ENCODE results near the gene BPIFB4.
"Not testable (repeated sequence)": the region's sequence is repeated elsewhere in the genome, so short reads cannot be mapped to it uniquely, and the experiment has no call there.

BPIFB4 gene
- total RNA-seq, result 0 to 0.07 (median 0) reads per million in 18 experiments

DNA sequence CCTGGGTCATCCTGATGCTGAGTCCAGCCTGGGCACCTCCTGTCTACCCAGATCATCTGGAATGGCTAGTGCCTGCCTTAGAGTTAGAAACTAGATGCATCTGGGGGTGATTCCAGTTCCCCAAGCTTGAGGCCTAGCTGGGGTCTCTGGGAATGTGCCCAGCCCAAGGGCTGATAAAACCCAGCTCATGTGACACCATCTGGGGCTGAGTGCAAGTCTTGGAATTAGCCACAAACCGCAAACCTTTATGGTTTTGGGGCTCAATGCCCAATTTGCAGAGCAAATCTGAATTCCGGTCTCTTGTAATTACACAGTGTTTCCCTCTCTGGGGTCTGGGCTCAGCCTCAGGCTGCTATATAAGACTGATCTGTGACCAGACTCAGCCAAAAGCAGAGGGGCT, at the start of gene BPIFB4:
Gene BPIFB4 (plus strand): TSS at position 385 of the 400 bp plus-strand sequence. CDS start 1,884 bp downstream, outside the sequence.
- no peak for DNase-seq

GRCh38 chr20:33030076-33030475, 49.4 kb upstream of the BPIFB4 start:
- DNase-seq, result no peak

- no peak for DNase-seq
Observed at GRCh38 chr20:33030569-33030968, 48.9 kb upstream of the BPIFB4 start.

DNA sequence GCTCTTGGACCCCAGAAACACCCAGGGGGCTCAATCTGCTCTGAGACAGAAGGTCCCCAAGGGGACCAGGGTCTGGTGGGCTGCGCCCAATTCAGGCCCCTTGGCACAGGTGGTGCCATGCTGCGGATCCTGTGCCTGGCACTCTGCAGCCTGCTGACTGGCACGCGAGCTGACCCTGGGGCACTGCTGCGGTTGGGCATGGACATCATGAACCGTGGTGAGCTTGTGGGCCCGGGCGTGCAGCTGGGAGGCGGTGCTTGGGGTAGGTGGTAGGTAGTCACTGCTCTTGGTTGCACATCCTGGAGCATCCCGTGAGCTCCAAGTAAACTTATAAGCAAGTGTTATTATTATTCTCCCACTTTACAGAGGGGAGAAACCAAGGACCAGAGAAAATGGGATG, 47.9 kb upstream of the BPIFB4 start, which contains the start of gene BPIFB6:
Gene BPIFB6 (plus strand): TSS at position 118 of the 400 bp plus-strand sequence. CDS start 0 bp downstream, at position 118.
- DNase-seq, result no peak

DNA sequence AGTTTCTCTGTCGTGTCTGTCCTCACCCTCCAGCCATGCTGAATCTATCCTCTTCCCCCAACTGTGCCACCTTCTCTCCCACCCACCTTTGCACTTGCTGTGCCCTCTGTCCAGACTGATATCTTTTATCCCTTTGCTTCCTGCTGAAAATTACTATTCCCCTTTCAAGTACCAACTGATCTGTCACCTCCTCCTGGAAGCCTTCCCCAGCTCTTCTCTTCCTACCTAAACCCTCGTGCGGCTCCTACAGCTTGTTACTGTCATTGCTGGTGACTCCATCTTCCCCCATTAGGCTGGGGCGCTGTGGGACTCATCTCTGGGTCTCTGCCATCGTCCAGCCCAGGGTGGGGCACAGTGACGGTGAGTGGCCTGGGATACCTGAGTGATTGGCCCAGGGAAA, 46.9 kb upstream of the BPIFB4 start:
- no peak for DNase-seq

DNA sequence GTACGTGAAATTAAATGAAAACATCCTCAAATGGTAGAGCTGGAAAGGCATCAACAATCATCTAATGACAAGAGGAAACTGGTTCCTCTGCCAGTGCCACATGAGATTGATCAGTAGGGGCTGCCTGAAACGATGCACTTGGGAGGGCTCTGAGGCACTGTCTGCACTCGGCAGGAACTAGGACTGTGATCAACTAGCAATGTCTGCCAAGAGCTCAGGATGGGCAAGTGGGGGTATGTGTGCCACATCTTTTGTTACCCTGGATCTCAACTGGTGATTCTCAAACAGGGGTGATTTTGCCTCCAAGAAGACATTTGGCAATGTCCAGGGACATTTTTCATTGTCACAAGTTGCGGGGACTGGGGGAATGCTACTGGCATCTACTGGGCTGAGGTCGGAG, 46.1 kb upstream of the BPIFB4 start:
- no peak for DNase-seq

- DNase-seq, result no peak
Observed at GRCh38 chr20:33034115-33034514, 45.3 kb upstream of the BPIFB4 start.

DNA sequence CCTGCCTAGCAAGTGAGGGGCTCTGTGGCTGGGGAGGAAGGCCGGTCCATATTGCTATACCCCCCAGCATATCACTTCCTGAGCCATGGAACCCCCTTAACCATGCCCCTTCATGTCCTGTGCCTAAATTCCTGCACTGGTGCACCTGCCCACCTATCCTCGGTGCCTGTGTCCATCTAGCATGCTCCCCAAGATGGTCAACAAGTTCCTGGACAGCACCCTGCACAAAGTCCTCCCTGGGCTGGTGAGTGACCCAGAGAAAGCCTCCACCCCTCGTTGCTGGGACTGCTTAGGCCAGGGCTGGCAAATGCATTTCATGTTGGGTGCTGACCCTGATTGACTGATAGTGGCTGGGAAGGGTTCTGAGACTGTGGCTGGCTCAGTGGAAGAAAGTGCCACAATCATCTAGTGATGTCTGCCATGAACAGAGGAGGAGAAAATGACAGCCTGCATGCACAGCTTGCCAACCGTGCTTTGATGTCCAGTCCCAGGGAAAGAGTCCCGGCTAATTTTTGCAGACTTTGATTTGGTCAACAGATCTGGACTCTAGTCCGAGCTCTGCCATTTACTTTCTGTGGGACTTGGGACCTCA, 44.4 kb upstream of the BPIFB4 start:
- DNase-seq, result no peak

DNA sequence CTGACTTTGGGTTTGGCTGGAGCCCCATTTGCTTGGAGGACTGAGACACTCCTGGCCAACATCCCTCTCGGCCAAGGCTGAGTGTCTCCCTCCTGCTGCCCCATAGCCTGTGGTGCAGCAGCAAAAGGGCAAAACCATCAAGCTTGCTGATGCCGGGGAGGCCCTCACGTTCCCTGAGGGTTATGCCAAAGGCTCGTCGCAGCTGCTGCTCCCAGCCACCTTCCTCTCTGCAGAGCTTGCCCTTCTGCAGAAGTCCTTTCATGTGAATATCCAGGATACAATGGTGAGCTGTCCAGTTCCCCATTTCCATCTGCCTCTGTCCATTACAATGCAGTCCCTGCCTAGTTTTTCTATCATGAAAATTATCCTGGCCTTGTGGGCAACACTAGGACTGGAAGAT, 42.0 kb upstream of the BPIFB4 start:
- no peak for DNase-seq

DNA sequence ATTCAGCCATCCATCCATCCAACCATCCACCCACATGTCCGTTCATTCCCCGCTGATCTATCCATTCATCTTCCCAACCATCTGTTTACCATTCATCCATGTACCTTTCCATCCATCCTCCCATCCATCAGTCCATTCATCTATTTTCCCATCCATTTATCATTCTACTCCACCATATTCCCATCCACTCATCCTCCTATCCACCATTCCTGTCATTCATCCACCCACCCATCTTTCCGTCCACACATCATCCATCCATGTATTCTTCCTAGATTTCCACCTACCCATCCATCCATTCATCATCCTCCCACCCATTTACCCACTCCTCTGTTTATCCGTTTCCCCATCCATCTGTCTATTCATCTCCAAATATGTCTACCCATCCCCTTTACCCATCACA, 41.2 kb upstream of the BPIFB4 start:
- no peak for DNase-seq

GRCh38 chr20:33042430-33042829, 37.0 kb upstream of the BPIFB4 start:
- DNase-seq, result no peak

DNA sequence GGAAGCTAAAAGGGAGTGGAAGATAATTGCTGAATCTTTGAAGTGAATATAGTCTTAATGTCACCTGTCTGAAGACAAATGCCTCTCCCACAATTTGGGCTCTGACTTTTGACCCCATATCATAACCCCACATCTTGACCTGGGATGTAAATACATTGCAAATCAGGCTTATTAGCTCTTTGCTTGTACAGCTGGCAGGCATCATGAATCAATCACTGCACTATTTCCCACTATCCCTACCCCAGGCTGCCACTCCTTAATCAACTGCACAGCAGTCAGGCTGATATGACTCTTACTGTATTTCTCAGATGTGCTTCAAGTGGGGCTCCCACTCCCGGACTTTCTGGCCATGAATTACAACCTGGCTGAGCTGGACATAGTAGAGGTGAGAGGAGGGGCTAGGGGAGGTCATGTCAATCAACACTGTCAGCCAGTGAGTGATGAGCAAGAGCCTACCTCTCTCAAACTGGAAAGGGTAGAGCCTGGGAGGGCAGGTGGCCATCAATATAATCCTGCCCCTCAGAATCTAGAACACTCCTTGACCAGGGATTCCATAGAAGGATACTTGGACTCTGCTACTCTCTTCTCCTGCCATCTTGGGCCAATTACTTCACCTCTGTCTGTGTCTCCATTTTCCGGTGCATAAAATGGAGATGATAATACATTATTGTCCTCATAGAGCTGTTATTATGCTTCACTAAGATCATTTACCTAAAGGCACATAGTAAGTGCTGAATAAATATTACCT, 36.3 kb upstream of the BPIFB4 start:
- no peak for DNase-seq

DNA sequence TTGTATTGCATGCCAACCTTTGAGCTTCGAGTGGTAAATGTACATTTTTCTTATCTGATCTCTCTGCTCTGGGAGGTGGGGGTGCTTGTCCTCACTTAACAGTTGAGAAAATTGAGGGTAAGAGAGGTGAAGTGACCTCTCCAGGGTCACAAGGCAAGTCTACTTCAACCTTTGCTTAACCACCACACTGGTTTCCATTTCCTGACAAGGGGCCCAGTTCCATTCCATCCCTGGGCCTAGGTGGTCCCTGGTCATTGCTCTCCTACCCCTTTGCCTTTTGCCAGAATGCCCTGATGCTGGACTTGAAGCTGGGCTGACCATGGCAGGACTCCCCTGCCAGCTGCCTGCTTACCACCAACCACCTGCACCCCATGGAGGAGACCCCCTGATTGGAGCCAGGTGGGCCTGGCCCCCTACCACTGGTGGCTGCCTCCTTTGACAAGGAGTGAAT, 35.7 kb upstream of the BPIFB4 start:
- DNase-seq, result no peak

DNA sequence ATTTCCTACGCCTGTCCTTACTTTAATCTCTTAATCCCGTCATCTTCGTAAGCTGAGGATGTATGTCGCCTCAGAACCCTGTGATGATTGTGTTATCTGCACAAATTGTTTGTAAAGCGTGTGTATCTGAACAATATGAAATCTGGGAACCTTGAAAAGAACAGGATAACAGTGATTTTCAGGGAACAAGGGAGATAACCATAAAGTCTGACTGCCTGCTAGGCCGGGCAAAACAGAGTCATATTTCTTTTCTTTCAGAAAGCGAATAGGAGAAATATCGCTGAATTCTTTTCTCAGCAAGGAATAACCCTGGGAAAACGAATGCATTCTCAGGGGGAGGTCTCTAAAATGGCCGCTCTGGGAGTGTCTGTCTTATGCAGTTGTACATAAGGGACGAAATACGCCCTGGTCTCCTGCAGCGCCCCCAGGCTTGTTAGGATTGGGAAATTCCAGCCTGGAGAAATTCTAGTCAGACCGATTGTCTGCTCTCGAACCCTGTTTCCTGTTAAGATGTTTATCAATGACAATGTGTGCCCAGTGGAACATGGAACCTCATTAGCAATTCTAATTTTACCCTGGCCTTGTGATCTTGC, 34.2 kb upstream of the BPIFB4 start:
- not testable (repeated sequence) for DNase-seq

DNA sequence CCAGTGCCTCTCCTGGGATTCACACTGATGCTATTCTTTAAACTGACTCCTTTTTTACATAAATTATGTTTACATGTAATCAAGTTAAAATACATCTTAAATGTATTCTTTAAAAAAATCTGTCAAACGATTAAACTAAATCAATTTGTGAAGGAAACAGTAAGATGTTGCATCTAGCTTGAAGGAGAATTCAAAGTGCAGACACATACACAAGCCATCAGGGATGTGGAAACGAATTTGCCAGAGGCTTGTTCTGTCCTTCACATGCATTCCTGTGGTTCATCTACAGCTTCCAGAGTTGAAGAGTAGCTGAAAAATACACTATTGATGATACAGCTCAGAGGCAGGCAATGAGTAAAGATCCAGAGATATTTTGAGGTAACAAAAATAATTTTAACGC, 33.0 kb upstream of the BPIFB4 start:
- no peak for DNase-seq

DNA sequence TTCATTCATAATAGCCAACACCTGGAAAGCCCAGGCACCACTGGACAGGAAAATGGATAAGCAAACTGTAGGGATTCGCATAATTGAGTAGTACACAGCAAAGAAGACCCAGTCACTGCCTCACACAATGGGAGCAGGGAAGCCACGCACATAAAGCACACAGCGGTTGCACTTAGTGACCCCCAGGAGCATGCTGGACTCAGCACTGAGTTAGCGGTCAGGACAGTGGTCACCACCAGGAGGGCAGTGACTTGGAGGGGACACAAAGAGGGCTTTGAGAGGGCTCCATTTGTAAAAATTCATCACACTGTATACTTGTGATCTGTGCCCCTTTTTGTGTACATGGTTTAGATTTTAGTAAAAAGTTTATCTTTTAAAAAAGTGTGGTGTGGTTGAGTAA, 28.1 kb upstream of the BPIFB4 start:
- DNase-seq, result no peak

DNA sequence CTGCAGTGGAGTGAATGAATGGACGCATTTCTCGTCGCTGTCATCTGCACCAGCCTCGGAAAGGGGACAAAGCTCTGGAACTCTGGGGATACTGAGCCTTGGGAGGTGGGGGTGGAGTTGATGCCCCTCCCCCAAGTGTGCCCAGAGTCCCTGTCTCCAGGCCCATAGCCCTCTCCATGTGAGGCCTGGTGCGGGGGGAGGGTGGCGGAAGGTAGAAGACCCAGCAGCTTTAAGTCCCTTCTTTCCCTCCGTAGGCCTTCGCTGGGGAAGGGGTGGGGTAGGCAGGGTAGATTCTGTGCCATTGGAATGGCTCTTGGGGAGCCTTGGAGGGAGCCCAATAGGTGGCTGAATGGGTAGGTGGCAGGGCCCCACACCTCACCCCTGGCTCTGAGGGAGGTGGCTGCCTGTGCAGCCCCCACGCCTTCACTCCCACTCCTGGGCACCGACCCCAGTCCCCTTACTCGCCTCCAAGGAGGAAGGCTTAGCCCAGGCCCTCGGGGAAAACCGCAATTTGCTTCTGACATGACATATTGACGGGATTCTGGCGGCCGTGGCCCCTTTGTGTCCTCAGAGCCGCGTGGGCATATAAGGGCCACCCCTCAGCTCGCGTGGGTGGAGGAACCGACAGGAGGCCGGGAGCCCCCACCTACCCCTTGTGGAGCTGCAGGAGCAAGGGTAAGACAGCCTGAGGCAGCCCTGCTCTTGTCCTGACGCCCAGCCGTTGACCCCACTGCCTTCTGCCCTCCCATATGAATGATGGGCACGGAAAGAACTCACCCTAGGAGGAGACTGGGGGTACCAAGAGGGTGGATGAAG, 25.9 kb upstream of the BPIFB4 start, which contains the start of gene BPIFB3:
Gene BPIFB3 (plus strand): TSS at position 613 of the 816 bp plus-strand sequence. CDS start 1,533 bp downstream, outside the sequence.
- no peak for DNase-seq

DNA sequence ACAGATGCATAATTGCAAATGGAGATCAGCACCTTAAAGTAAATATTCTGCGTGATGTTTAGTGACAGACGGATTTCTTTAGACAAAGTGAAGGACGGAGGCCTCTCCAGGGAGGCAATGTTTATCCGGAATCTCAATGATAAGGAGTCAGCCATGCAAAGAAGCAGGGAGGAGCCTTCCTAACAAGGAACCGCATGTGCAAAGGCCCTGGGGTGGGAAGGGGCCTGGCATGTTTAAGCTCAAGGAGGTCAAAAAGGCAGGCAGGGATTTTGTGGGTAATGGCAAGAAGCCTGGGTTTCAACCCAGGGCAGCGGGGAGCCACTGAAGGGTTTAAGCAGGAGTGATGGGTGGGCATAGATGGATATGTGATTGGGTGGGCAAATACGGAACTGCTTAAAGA, 25.1 kb upstream of the BPIFB4 start:
- DNase-seq, result no peak

DNA sequence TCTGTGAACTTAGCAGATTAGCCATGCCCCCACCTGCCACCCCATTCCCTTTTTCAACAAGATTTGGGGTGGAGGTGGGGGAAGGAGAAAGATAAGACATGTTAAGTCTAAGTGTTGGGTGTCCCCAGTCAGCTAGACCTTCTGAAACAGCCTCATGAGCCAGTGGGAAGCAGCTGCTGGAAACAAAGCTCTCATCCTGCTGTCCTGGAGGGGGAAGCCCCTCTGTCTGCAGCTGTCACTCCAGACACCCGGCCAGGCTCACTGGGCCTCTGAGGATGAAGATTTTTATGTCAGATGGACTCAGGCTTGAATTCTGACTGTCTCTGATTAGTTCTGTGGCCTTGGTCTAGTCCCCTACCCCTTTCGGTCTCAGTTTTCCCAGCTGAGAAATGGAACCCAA, 24.7 kb upstream of the BPIFB4 start:
- DNase-seq, result no peak

DNA sequence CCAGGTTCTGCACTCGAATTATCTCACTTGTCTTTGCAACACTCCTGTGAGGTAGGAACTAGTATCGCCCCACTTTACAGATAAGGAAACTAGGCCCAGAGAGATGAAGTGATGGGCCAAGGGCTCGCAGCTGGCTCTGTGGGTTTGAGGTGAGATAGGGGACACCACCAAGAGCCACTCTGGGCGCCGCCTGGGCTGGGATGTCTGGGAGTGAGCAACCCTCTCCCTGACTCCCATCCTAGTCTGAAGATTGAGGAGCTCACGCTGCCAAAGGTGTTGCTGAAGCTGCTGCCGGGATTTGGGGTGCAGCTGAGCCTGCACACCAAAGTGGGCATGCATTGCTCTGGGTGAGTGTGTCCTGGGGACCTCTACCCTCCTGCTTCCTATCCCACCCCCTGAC, 20.3 kb upstream of the BPIFB4 start:
- DNase-seq, result no peak

- DNase-seq, result no peak
Observed at GRCh38 chr20:33059741-33060390, 19.6 kb upstream of the BPIFB4 start.

GRCh38 chr20:33061658-33062028, 17.8 kb upstream of the BPIFB4 start:
- DNase-seq, result no peak
